Neutrophil (primary cell): Measurements from ENCODE around the gene KRT75.

Experiments used
- H3K27ac ChIP-seq: fragments of 200-600 bp; sonication (generic); 2 replicates; pipeline ENCODE4 v1.5.1; 2016; ENCODE audit warnings: mild to moderate bottlenecking, moderate library complexity
- H3K27me3 ChIP-seq: fragments of 200-600 bp; sonication (generic); 2 replicates; pipeline ENCODE4 v1.6.0; 2016; ENCODE audit warnings: mild to moderate bottlenecking
- H3K36me3 ChIP-seq: fragments of 200-600 bp; sonication (generic); 2 replicates; pipeline ENCODE4 v1.5.1; 2017
- H3K4me1 ChIP-seq, 2 experiments: fragments of 200-600 bp in 1 of 2; sonication (generic) in 1 of 2; 1 replicate in 1 of 2; 2 replicates in 1 of 2; pipeline versions ENCODE4 v1.5.1 to v1.6.1; 2013 to 2016; ENCODE audit warnings: low read depth in 1 of 2, low read length in 1 of 2, mild to moderate bottlenecking in 1 of 2, moderate library complexity in 1 of 2; ENCODE audit not compliant: control insufficient read depth in 1 of 2, insufficient read depth in 1 of 2
- H3K4me3 ChIP-seq, 2 experiments: fragments of 200-600 bp in 1 of 2; sonication (generic) in 1 of 2; 1 replicate in 1 of 2; 2 replicates in 1 of 2; pipeline ENCODE4 v1.5.1; 2013 to 2016; ENCODE audit warnings: low read depth in 1 of 2, low read length in 1 of 2, mild to moderate bottlenecking in 1 of 2, moderate library complexity in 1 of 2
- H3K9me3 ChIP-seq: fragments of 200-600 bp; sonication (generic); 2 replicates; pipeline ENCODE4 v1.5.1; 2016
- CTCF ChIP-seq: fragments of 200-600 bp; sonication (generic); IDR thresholded peaks from 2 replicates; pipeline ENCODE4 v1.5.1; 2016; ENCODE audit warnings: antibody characterized with exemption

Gene KRT75

GRCh38 chr12:52385226-52385702 is 48.9 kb downstream of the KRT75 start, which contains the start of gene KRT84:
Gene KRT84 (minus strand): TSS chr12:52385652. CDS start chr12:52385585, 67 bp downstream.
- Histone ChIP-seq H3K9me3 (no peaks in the 10 kb centered on the region), H3K27ac (no peak within 1 kb of the TSS), H3K4me3 (no peak within 1 kb of the TSS), H3K27me3 (peaks cover 34% of the 10 kb centered on the region), H3K36me3 (no peaks in the 10 kb centered on the region), H3K4me1 (no peaks in the 10 kb centered on the region)
- TF ChIP-seq CTCF: no peak

- TF ChIP-seq CTCF: no peak
- no peaks in the 10 kb centered on the region for H3K9me3 ChIP-seq
- no peaks in the 10 kb centered on the region for H3K4me1 ChIP-seq
- H3K4me3 ChIP-seq: no peak overlapping the region
- H3K36me3 ChIP-seq: no peaks in the 10 kb centered on the region
- peaks cover 19% of the 10 kb centered on the region for H3K27me3 ChIP-seq
- H3K27ac ChIP-seq: no peak overlapping the region
Measured at GRCh38 chr12:52383331-52383730, 50.8 kb downstream of the KRT75 start.

- Histone ChIP-seq H3K36me3 (no peaks in the 10 kb centered on the region), H3K4me3 (no peak overlapping the region), H3K9me3 (no peaks in the 10 kb centered on the region), H3K27ac (no peak overlapping the region), H3K27me3 (peaks cover 15% of the 10 kb centered on the region), H3K4me1 (no peaks in the 10 kb centered on the region)
- TF ChIP-seq CTCF: no peak
Measured at GRCh38 chr12:52382854-52383253, 51.3 kb downstream of the KRT75 start.

- Histone ChIP-seq H3K27me3 (peaks cover 16% of the 10 kb centered on the region), H3K4me1 (no peaks in the 10 kb centered on the region), H3K4me3 (no peak overlapping the region), H3K27ac (no peak overlapping the region), H3K9me3 (no peaks in the 10 kb centered on the region), H3K36me3 (no peaks in the 10 kb centered on the region)
- TF ChIP-seq CTCF: no peak
Measured at GRCh38 chr12:52381206-52381605, 53.0 kb downstream of the KRT75 start.

- peaks cover 22% of the 10 kb centered on the region for H3K27me3 ChIP-seq
- no peak overlapping the region for H3K27ac ChIP-seq
- no peak for TF ChIP-seq CTCF
- no peaks in the 10 kb centered on the region for H3K9me3 ChIP-seq
- no peaks in the 10 kb centered on the region for H3K36me3 ChIP-seq
- no peak overlapping the region for H3K4me3 ChIP-seq
- no peaks in the 10 kb centered on the region for H3K4me1 ChIP-seq
Measured at GRCh38 chr12:52380271-52380694, 53.9 kb downstream of the KRT75 start.

- Histone ChIP-seq H3K4me3 (no peak overlapping the region), H3K27ac (no peak overlapping the region), H3K27me3 (peaks cover 22% of the 10 kb centered on the region), H3K36me3 (no peaks in the 10 kb centered on the region), H3K9me3 (no peaks in the 10 kb centered on the region), H3K4me1 (no peaks in the 10 kb centered on the region)
- TF ChIP-seq CTCF: no peak
Measured at GRCh38 chr12:52379536-52379935, 54.6 kb downstream of the KRT75 start.
